Activated gamma-delta T cell (primary cell): Measurements from ENCODE around the gene ZBTB8B.
"Not testable (repeated sequence)": the region's sequence is repeated elsewhere in the genome, so short reads cannot be mapped to it uniquely, and the experiment has no call there.

Experiments
- DNase-seq: peaks from one replicate; lab custom pipeline; 2025; lab: John Stamatoyannopoulos, UW

Gene ZBTB8B

GRCh38 chr1:32470431-32470830 is 5.6 kb downstream of the ZBTB8B start:
- no peak for DNase-seq

GRCh38 chr1:32470991-32471694 is 6.3 kb downstream of the ZBTB8B start:
- no peak for DNase-seq

- DNase-seq, result no peak
Measured at GRCh38 chr1:32471695-32472362, 7.0 kb downstream of the ZBTB8B start.

- not testable (repeated sequence) for DNase-seq
Measured at GRCh38 chr1:32472966-32473365, 8.1 kb downstream of the ZBTB8B start.

GRCh38 chr1:32474954-32475353 is 10.1 kb downstream of the ZBTB8B start:
- DNase-seq, result no peak

GRCh38 chr1:32480003-32480402 is 15.1 kb downstream of the ZBTB8B start:
- DNase-seq, result no peak

GRCh38 chr1:32480761-32481160 is 15.9 kb downstream of the ZBTB8B start:
- no peak for DNase-seq

GRCh38 chr1:32481788-32482187 is 16.9 kb downstream of the ZBTB8B start:
- not testable (repeated sequence) for DNase-seq

- no peak for DNase-seq
Measured at GRCh38 chr1:32485554-32486255, 20.8 kb downstream of the ZBTB8B start.

- DNase-seq, result no peak
Measured at GRCh38 chr1:32486463-32487113, 21.7 kb downstream of the ZBTB8B start.

- no peak for DNase-seq
Measured at GRCh38 chr1:32487182-32487581, 22.3 kb downstream of the ZBTB8B start.

- no peak for DNase-seq
Measured at GRCh38 chr1:32489774-32490454, 25.0 kb downstream of the ZBTB8B start.

GRCh38 chr1:32491386-32491785 is 26.5 kb downstream of the ZBTB8B start:
- DNase-seq, result no peak

GRCh38 chr1:32494196-32494595 is 29.3 kb downstream of the ZBTB8B start:
- DNase-seq, result no peak

GRCh38 chr1:32494711-32495337 is 30.0 kb downstream of the ZBTB8B start:
- DNase-seq, result no peak

GRCh38 chr1:32496127-32496526 is 31.3 kb downstream of the ZBTB8B start:
- no peak for DNase-seq

GRCh38 chr1:32498751-32499150 is 33.9 kb downstream of the ZBTB8B start:
- DNase-seq, result no peak

GRCh38 chr1:32500387-32501209 is 35.7 kb downstream of the ZBTB8B start:
- DNase-seq, result no peak

- DNase-seq, result no peak
Measured at GRCh38 chr1:32501865-32502264, 37.0 kb downstream of the ZBTB8B start.

- no peak for DNase-seq
Measured at GRCh38 chr1:32503153-32503552, 38.3 kb downstream of the ZBTB8B start.

- DNase-seq, result no peak
Measured at GRCh38 chr1:32507021-32507420, 42.1 kb downstream of the ZBTB8B start.
